ENCODE data around the gene NEUROG1. TPM values are rescaled to one million over a fixed set of nuclear protein-coding genes. Genes with fewer than 3 reads are reported as not detected.

NEUROG1 gene
- not detected for total RNA-seq

- H3K4me3 Mint-ChIP-seq, result peak within 1 kb of the TSS; percentile 47
Observed at GRCh38 chr5:135535820-135536801, at the start of gene NEUROG1. Gene NEUROG1, minus strand, starts transcription at chr5:135535964. Its CDS starts 274 bp downstream, at chr5:135535690.

GRCh38 chr5:135584918-135585317 is 49.2 kb upstream of the NEUROG1 start:
- no peak for ATAC-seq (replicated peaks)
- Mint-ChIP-seq H3K27ac (no peak overlapping the region), H3K4me3 (no peak overlapping the region), H3K4me1 (no peaks in the 10 kb centered on the region), H3K27me3 (peaks cover 27% of the 10 kb centered on the region), H3K36me3 (ENCODE audit: low read depth) (no peaks in the 10 kb centered on the region), H3K9me3 (no peaks in the 10 kb centered on the region)

More at GRCh38 chr5:135535820-135536801, at the start of gene NEUROG1:
- Mint-ChIP-seq H3K36me3 (ENCODE audit: low read depth) (no peaks in the 10 kb centered on the region), H3K27ac (no peak within 1 kb of the TSS), H3K4me1 (peaks cover 6% of the 10 kb centered on the region), H3K9me3 (no peaks in the 10 kb centered on the region), H3K27me3 (peaks cover 80% of the 10 kb centered on the region)
- ATAC-seq (replicated peaks), result no peak

GRCh38 chr5:135584276-135584675 is 48.5 kb upstream of the NEUROG1 start:
- Mint-ChIP-seq H3K36me3 (ENCODE audit: low read depth) (no peaks in the 10 kb centered on the region), H3K4me1 (no peaks in the 10 kb centered on the region), H3K27ac (no peak overlapping the region), H3K9me3 (no peaks in the 10 kb centered on the region), H3K27me3 (peaks cover 34% of the 10 kb centered on the region), H3K4me3 (no peak overlapping the region)
- no peak for ATAC-seq (replicated peaks)

GRCh38 chr5:135582099-135582781 is 46.5 kb upstream of the NEUROG1 start:
- no peaks in the 10 kb centered on the region for H3K4me1 Mint-ChIP-seq
- H3K27ac Mint-ChIP-seq, result no peak overlapping the region
- no peaks in the 10 kb centered on the region for H3K36me3 Mint-ChIP-seq (ENCODE audit: low read depth)
- ATAC-seq (replicated peaks), result peak; percentile 21
- no peak overlapping the region for H3K4me3 Mint-ChIP-seq
- H3K27me3 Mint-ChIP-seq, result peaks cover 40% of the 10 kb centered on the region
- no peaks in the 10 kb centered on the region for H3K9me3 Mint-ChIP-seq

- H3K27ac Mint-ChIP-seq, result no peak within 1 kb of the TSS
- peak; percentile 33 for ATAC-seq (replicated peaks)
- H3K4me1 Mint-ChIP-seq, result no peaks in the 10 kb centered on the region
- peaks cover 47% of the 10 kb centered on the region for H3K27me3 Mint-ChIP-seq
- H3K9me3 Mint-ChIP-seq, result no peaks in the 10 kb centered on the region
- no peaks in the 10 kb centered on the region for H3K36me3 Mint-ChIP-seq (ENCODE audit: low read depth)
- no peak within 1 kb of the TSS for H3K4me3 Mint-ChIP-seq
Observed at GRCh38 chr5:135578685-135579341, 43.0 kb upstream of the NEUROG1 start, which contains the start of gene CXCL14. Gene CXCL14, minus strand, starts transcription at chr5:135578991. Its CDS starts 213 bp downstream, at chr5:135578778.

- Mint-ChIP-seq H3K4me1 (no peaks in the 10 kb centered on the region), H3K36me3 (ENCODE audit: low read depth) (no peaks in the 10 kb centered on the region)
Observed at GRCh38 chr5:135578305-135578684, 42.5 kb upstream of the NEUROG1 start.

GRCh38 chr5:135577421-135577820 is 41.7 kb upstream of the NEUROG1 start:
- H3K27ac Mint-ChIP-seq, result no peak overlapping the region
- ATAC-seq (replicated peaks), result no peak

More at GRCh38 chr5:135578305-135578684, 42.5 kb upstream of the NEUROG1 start:
- H3K27ac Mint-ChIP-seq, result no peak overlapping the region
- H3K4me3 Mint-ChIP-seq, result no peak overlapping the region
- H3K27me3 Mint-ChIP-seq, result peaks cover 47% of the 10 kb centered on the region
- ATAC-seq (replicated peaks), result no peak
- H3K9me3 Mint-ChIP-seq, result no peaks in the 10 kb centered on the region

GRCh38 chr5:135576075-135576599 is 40.4 kb upstream of the NEUROG1 start:
- Mint-ChIP-seq H3K9me3 (no peaks in the 10 kb centered on the region), H3K4me3 (no peak overlapping the region), H3K4me1 (no peaks in the 10 kb centered on the region), H3K27ac (no peak overlapping the region), H3K36me3 (ENCODE audit: low read depth) (no peaks in the 10 kb centered on the region), H3K27me3 (peaks cover 42% of the 10 kb centered on the region)
- no peak for ATAC-seq (replicated peaks)

More at GRCh38 chr5:135577421-135577820, 41.7 kb upstream of the NEUROG1 start:
- Mint-ChIP-seq H3K4me3 (no peak overlapping the region), H3K36me3 (ENCODE audit: low read depth) (no peaks in the 10 kb centered on the region), H3K4me1 (no peaks in the 10 kb centered on the region), H3K9me3 (no peaks in the 10 kb centered on the region), H3K27me3 (peaks cover 45% of the 10 kb centered on the region)

- H3K27me3 Mint-ChIP-seq, result peaks cover 28% of the 10 kb centered on the region
- H3K27ac Mint-ChIP-seq, result no peak overlapping the region
- no peak overlapping the region for H3K4me3 Mint-ChIP-seq
- no peaks in the 10 kb centered on the region for H3K4me1 Mint-ChIP-seq
- no peaks in the 10 kb centered on the region for H3K36me3 Mint-ChIP-seq (ENCODE audit: low read depth)
- ATAC-seq (replicated peaks), result no peak
- no peaks in the 10 kb centered on the region for H3K9me3 Mint-ChIP-seq
Observed at GRCh38 chr5:135574493-135574892, 38.7 kb upstream of the NEUROG1 start.

GRCh38 chr5:135571902-135572301 is 36.1 kb upstream of the NEUROG1 start:
- Mint-ChIP-seq H3K27me3 (peaks cover 16% of the 10 kb centered on the region), H3K9me3 (no peaks in the 10 kb centered on the region), H3K27ac (no peak overlapping the region), H3K4me1 (no peaks in the 10 kb centered on the region), H3K4me3 (no peak overlapping the region), H3K36me3 (ENCODE audit: low read depth) (no peaks in the 10 kb centered on the region)
- no peak for ATAC-seq (replicated peaks)

GRCh38 chr5:135571066-135571609 is 35.4 kb upstream of the NEUROG1 start:
- ATAC-seq (replicated peaks), result no peak
- Mint-ChIP-seq H3K36me3 (ENCODE audit: low read depth) (no peaks in the 10 kb centered on the region), H3K27ac (no peak overlapping the region), H3K4me3 (no peak overlapping the region), H3K9me3 (no peaks in the 10 kb centered on the region), H3K4me1 (no peaks in the 10 kb centered on the region), H3K27me3 (peaks cover 15% of the 10 kb centered on the region)

GRCh38 chr5:135570453-135570764 is 34.6 kb upstream of the NEUROG1 start:
- no peak overlapping the region for H3K27ac Mint-ChIP-seq

GRCh38 chr5:135569755-135570452 is 34.1 kb upstream of the NEUROG1 start:
- no peak for ATAC-seq (replicated peaks)
- Mint-ChIP-seq H3K4me1 (no peaks in the 10 kb centered on the region), H3K4me3 (no peak overlapping the region), H3K27me3 (peaks cover 8% of the 10 kb centered on the region), H3K9me3 (no peaks in the 10 kb centered on the region), H3K36me3 (ENCODE audit: low read depth) (no peaks in the 10 kb centered on the region), H3K27ac (no peak overlapping the region)

More at GRCh38 chr5:135570453-135570764, 34.6 kb upstream of the NEUROG1 start:
- Mint-ChIP-seq H3K4me1 (no peaks in the 10 kb centered on the region), H3K27me3 (peaks cover 9% of the 10 kb centered on the region), H3K36me3 (ENCODE audit: low read depth) (no peaks in the 10 kb centered on the region), H3K9me3 (no peaks in the 10 kb centered on the region), H3K4me3 (no peak overlapping the region)
- no peak for ATAC-seq (replicated peaks)
